ENCODE results near the gene DAD1.
A peak's percentile ranks its signal among the peaks of the same experiment; 100 is the strongest.

Gene DAD1

DNA sequence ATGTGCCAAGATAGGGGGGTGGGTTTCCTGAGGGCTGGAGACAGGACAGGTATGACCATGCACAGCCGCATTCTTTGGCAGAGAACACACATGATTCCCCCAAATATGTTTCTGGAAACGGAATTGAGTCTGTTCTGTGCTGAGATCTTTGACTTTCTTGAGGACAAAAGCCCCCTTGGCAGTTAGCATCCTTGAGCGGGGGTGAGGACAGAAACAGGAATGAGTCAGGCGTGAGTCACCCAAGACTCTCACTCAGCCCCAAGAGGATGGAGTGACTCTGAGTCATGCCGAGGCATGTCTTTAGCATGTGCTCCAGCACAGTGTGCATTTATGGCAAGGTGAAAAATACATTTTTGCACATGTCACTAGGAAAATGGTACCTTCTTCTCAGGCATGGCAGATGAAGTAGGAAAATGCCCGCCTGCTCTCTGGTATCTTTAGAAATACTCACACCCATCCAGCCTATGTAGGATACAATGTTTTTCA, 52.1 kb downstream of the DAD1 start (continued):
- TF ChIP-seq KLF9 (tag by site-specific recombination; IDR thresholded peaks at IDR 0.05; ENCODE audit: low read depth) (no peak), ZNF202 (tag by site-specific recombination; IDR thresholded peaks at IDR 0.05; ENCODE audit: borderline replicate concordance) (no peak), ZNF114 (tag by site-specific recombination; IDR thresholded peaks at IDR 0.05) (no peak), ZNF239 (tag by site-specific recombination; IDR thresholded peaks at IDR 0.05) (no peak), TRIM28 (IDR thresholded peaks at IDR 0.05; ENCODE audit: borderline replicate concordance, low read length) (peak; percentile 67; the same call in 1 of the 2 replicates), ZNF292 (tag by site-specific recombination; IDR thresholded peaks at IDR 0.05; ENCODE audit: borderline replicate concordance, low read depth) (no peak), ZNF777 (tag by site-specific recombination; IDR thresholded peaks at IDR 0.05; ENCODE audit: borderline replicate concordance) (no peak), ZNF670 (tag by site-specific recombination; IDR thresholded peaks at IDR 0.05; ENCODE audit: low read depth) (no peak), SP3 (tag by site-specific recombination; IDR thresholded peaks at IDR 0.05) (peak; percentile 28; the same call in 1 of the 2 replicates), HOXA7 (CRISPR knock-in tag; IDR thresholded peaks at IDR 0.05; ENCODE audit: borderline replicate concordance) (no peak), ZIC2 (tag by site-specific recombination; IDR thresholded peaks at IDR 0.05) (no peak), ZNF664 (tag by site-specific recombination; IDR thresholded peaks at IDR 0.05) (no peak), ZNF24 (tag by site-specific recombination; IDR thresholded peaks at IDR 0.05) (peak; percentile 83), ZNF596 (tag by site-specific recombination; IDR thresholded peaks at IDR 0.05) (no peak), ZNF585B (tag by site-specific recombination; IDR thresholded peaks at IDR 0.05) (no peak), ZNF138 (tag by site-specific recombination; IDR thresholded peaks at IDR 0.05; ENCODE audit: borderline replicate concordance) (no peak), ZNF404 (tag by site-specific recombination; IDR thresholded peaks at IDR 0.05) (no peak), YY1 (tag by site-specific recombination; IDR thresholded peaks at IDR 0.05) (no peak), OSR2 (tag by site-specific recombination; IDR thresholded peaks at IDR 0.05) (no peak), ZBTB21 (tag by site-specific recombination; IDR thresholded peaks at IDR 0.05) (peak; percentile 68), ZNF221 (tag by site-specific recombination; IDR thresholded peaks at IDR 0.05; ENCODE audit: borderline replicate concordance) (no peak), ZEB2 (tag by site-specific recombination; IDR thresholded peaks at IDR 0.05) (peak; percentile 86; the same call in 1 of the 2 replicates), ZNF677 (tag by site-specific recombination; IDR thresholded peaks at IDR 0.05) (no peak)
- TF ChIP-seq, protein P1, sequence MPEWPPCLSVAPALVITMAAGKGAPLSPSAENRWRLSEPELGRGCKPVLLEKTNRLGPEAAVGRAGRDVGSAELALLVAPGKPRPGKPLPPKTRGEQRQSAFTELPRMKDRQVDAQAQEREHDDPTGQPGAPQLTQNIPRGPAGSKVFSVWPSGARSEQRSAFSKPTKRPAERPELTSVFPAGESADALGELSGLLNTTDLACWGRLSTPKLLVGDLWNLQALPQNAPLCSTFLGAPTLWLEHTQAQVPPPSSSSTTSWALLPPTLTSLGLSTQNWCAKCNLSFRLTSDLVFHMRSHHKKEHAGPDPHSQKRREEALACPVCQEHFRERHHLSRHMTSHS (tag by site-specific recombination; IDR thresholded peaks at IDR 0.05): no peak
- TF ChIP-seq, protein P2, sequence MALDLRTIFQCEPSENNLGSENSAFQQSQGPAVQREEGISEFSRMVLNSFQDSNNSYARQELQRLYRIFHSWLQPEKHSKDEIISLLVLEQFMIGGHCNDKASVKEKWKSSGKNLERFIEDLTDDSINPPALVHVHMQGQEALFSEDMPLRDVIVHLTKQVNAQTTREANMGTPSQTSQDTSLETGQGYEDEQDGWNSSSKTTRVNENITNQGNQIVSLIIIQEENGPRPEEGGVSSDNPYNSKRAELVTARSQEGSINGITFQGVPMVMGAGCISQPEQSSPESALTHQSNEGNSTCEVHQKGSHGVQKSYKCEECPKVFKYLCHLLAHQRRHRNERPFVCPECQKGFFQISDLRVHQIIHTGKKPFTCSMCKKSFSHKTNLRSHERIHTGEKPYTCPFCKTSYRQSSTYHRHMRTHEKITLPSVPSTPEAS (tag by site-specific recombination; IDR thresholded peaks at IDR 0.05): no peak
- TF ChIP-seq, protein P3, sequence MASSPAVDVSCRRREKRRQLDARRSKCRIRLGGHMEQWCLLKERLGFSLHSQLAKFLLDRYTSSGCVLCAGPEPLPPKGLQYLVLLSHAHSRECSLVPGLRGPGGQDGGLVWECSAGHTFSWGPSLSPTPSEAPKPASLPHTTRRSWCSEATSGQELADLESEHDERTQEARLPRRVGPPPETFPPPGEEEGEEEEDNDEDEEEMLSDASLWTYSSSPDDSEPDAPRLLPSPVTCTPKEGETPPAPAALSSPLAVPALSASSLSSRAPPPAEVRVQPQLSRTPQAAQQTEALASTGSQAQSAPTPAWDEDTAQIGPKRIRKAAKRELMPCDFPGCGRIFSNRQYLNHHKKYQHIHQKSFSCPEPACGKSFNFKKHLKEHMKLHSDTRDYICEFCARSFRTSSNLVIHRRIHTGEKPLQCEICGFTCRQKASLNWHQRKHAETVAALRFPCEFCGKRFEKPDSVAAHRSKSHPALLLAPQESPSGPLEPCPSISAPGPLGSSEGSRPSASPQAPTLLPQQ (tag by site-specific recombination; IDR thresholded peaks at IDR 0.05): peak; percentile 64; the same call in 1 of the 2 replicates
- TF ChIP-seq, protein P4, sequence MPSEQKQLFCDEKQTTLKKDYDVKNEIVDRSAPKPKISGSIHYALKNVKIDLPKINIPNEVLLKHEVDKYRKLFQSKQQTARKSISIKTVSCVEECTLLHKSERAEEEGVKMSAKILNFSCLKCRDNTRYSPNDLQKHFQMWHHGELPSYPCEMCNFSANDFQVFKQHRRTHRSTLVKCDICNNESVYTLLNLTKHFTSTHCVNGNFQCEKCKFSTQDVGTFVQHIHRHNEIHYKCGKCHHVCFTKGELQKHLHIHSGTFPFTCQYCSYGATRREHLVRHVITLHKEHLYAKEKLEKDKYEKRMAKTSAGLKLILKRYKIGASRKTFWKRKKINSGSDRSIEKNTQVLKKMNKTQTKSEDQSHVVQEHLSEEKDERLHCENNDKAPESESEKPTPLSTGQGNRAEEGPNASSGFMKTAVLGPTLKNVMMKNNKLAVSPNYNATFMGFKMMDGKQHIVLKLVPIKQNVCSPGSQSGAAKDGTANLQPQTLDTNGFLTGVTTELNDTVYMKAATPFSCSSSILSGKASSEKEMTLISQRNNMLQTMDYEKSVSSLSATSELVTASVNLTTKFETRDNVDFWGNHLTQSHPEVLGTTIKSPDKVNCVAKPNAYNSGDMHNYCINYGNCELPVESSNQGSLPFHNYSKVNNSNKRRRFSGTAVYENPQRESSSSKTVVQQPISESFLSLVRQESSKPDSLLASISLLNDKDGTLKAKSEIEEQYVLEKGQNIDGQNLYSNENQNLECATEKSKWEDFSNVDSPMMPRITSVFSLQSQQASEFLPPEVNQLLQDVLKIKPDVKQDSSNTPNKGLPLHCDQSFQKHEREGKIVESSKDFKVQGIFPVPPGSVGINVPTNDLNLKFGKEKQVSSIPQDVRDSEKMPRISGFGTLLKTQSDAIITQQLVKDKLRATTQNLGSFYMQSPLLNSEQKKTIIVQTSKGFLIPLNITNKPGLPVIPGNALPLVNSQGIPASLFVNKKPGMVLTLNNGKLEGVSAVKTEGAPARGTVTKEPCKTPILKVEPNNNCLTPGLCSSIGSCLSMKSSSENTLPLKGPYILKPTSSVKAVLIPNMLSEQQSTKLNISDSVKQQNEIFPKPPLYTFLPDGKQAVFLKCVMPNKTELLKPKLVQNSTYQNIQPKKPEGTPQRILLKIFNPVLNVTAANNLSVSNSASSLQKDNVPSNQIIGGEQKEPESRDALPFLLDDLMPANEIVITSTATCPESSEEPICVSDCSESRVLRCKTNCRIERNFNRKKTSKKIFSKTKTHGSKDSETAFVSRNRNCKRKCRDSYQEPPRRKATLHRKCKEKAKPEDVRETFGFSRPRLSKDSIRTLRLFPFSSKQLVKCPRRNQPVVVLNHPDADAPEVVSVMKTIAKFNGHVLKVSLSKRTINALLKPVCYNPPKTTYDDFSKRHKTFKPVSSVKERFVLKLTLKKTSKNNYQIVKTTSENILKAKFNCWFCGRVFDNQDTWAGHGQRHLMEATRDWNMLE (tag by site-specific recombination; conservative IDR thresholded peaks at IDR 0.05; ENCODE audit: low read depth): peak; percentile 79
- TF ChIP-seq, protein P5, sequence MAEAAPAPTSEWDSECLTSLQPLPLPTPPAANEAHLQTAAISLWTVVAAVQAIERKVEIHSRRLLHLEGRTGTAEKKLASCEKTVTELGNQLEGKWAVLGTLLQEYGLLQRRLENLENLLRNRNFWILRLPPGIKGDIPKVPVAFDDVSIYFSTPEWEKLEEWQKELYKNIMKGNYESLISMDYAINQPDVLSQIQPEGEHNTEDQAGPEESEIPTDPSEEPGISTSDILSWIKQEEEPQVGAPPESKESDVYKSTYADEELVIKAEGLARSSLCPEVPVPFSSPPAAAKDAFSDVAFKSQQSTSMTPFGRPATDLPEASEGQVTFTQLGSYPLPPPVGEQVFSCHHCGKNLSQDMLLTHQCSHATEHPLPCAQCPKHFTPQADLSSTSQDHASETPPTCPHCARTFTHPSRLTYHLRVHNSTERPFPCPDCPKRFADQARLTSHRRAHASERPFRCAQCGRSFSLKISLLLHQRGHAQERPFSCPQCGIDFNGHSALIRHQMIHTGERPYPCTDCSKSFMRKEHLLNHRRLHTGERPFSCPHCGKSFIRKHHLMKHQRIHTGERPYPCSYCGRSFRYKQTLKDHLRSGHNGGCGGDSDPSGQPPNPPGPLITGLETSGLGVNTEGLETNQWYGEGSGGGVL (tag by site-specific recombination; IDR thresholded peaks at IDR 0.05): peak; percentile 60
- TF ChIP-seq, protein P6, sequence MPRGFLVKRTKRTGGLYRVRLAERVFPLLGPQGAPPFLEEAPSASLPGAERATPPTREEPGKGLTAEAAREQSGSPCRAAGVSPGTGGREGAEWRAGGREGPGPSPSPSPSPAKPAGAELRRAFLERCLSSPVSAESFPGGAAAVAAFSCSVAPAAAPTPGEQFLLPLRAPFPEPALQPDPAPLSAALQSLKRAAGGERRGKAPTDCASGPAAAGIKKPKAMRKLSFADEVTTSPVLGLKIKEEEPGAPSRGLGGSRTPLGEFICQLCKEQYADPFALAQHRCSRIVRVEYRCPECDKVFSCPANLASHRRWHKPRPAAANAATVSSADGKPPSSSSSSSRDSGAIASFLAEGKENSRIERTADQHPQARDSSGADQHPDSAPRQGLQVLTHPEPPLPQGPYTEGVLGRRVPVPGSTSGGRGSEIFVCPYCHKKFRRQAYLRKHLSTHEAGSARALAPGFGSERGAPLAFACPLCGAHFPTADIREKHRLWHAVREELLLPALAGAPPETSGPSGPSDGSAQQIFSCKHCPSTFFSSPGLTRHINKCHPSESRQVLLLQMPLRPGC (tag by site-specific recombination; IDR thresholded peaks at IDR 0.05): peak; percentile 90
